GM21619 (cell line): ENCODE measurements around the gene ETV7.
"Not testable (repeated sequence)": the region's sequence is repeated elsewhere in the genome, so short reads cannot be mapped to it uniquely, and the experiment has no call there.

Experiments
- ATAC-seq: cut with Tn5 transposase; IDR thresholded peaks from one replicate; pipeline ENCODE4 v1.9.1; 2021; ENCODE audit not compliant: unreplicated experiment

Gene ETV7

DNA sequence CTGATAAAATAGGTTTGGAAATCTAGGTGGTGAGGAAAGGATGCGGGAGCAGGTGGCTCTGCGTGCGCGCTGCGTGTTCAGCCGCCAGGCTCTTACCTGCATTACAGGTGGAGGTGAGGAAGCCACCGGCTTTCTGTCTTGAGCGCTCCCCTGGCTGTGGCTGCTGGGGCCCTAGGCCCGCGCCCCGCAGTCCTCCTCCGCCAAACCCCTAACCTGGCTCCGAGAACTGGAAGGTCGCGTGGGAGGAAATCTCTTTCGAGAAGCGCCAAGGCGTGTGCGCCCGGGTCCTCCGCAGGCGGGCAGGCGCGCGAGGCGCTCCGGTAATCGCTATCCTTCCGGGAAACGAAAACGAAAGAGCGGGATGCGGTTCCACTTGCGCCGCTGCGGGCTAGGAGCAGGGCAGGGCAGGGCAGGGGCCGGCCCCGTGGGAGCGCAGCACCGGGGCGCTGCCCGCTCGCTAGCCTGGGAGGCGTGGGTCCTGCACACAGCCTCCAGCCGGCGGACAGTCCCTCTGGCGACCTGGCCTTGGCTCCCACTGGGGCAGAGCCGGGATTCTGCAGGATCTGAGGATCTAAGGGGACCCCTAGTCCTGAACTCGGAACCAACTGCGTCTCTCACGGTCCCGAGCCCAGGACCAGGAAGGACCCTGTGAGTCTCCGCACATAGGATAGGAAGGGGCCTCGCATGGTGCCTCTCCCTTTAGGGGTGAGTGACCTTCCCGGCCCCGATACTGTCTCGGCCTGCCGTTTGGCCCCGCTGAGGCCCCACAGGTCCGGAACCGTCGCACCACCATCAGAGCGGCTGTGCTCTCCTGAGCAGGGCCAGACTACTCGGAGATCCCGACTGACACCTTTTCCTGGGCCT is at the start of gene ETV7:
TSS of gene ETV7 (minus strand) at position 230 of the 864 bp plus-strand sequence. CDS start at position 102, 128 bp downstream.
- no peak for ATAC-seq

DNA sequence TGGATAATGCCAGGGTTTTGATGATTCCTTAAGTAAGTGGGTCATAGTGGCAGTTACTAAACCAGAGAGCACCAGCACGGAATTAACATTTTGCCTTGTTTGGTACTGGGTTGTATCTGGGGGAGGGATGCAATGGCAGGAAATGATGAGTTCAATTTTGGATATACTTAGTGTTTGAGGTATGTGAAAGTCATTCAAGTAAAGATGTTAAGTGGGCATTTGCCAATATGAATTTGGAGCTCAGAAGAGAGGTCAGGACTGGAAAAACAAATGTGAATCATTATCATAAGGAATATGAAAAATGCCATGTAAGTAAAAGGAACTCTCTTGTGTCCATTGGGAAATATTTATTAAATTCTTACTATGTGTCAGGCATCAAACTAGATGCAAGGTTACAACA is 49.0 kb upstream of the ETV7 start:
- no peak for ATAC-seq

DNA sequence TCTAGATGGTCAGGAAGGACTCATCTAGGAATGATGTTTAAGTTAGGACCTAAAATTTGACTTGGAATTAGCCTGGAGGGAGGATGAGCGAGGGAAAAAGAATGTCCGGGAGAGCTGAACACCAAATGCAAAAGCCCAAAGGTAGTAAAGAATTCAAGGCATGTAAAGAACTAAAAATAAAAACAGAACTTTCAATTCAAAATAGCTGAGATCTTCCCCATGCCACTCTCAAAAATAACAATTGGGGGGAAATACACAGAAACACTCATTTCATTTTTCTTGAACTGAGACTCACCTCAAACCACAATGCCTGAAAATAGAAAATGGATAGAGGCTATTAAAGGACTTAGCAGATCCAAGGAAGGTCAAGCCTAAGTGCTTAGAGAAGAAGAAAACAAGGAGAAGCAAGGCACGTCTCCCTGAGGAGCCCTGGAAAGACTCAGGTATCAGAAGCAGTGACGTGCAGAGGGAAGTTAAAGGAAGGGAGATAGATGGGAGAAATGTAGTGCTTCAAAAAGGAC is 44.7 kb upstream of the ETV7 start:
- no peak for ATAC-seq

DNA sequence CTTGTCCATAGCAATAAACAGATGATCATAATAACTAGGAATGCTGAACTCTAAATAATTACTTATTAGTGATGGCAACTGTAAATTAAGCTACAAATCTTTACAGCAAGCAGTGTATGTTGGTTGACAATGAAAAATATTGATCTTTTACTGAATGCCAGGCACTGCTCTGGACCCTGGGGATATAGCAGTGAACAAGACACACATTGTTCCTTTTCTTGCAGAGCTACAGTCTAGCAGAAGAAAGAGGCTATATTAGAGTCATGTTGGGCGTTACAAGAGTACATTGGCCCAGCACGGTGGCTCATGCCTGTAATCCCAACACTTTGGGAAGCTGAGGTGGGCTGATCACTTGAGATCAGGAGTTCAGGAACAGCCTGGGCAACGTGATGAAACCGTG is 43.7 kb upstream of the ETV7 start:
- no peak for ATAC-seq

DNA sequence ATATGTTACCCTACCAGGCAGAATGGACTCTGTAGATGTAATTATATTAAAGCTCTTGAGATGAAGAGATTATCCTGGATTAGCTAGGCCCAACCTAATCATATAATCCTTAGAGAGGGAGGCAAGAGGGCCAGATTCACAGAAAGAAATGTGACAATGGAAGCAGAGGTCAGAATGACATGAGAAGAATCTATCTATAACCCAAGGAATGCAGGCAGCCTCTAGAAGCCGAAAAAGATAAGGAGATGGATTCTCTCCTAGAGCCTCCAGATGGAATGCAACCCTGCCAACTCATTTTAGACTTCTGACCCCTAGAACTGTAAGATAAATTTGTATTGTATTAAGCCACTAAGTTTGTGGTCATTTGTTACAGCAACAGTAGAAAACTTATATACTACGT is 42.9 kb upstream of the ETV7 start:
- ATAC-seq, result no peak

DNA sequence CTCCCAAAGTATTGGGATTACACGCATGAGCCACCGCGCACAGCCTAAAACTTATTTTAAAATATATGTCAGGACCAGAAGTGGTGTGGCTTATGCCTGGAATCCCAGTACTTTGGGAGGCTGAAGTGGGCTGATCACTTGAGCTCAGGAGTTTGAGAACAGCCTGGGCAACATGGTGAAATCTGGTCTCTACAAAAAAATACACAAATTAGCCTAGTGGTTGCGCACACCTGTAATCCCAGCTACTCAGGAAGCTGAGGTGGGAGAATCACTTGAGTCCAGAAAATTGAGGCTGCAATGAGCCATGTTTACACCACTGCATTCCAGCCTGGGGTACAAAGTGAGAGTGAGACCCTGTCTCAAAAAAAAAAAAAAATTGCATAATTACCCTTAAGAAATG is 41.4 kb upstream of the ETV7 start:
- no peak for ATAC-seq

DNA sequence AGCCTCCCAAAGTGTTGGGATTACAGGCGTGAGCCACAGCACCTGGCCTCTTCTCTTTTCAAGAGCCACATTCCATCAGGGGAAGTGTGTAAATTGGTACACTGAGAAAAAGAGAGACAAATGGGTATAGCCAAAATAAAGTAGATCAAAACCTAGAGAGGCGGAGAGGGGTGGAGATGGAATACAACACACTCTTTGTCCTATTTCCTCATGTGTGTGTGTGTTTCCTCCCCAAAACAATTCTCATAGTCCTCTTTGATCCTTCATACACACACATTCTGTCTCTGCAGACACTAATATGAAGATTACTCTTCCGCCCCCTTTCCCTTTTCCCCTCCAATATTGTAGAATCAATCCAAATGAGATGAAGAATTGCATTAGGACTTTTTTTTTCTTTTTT is 39.2 kb upstream of the ETV7 start:
- no peak for ATAC-seq

DNA sequence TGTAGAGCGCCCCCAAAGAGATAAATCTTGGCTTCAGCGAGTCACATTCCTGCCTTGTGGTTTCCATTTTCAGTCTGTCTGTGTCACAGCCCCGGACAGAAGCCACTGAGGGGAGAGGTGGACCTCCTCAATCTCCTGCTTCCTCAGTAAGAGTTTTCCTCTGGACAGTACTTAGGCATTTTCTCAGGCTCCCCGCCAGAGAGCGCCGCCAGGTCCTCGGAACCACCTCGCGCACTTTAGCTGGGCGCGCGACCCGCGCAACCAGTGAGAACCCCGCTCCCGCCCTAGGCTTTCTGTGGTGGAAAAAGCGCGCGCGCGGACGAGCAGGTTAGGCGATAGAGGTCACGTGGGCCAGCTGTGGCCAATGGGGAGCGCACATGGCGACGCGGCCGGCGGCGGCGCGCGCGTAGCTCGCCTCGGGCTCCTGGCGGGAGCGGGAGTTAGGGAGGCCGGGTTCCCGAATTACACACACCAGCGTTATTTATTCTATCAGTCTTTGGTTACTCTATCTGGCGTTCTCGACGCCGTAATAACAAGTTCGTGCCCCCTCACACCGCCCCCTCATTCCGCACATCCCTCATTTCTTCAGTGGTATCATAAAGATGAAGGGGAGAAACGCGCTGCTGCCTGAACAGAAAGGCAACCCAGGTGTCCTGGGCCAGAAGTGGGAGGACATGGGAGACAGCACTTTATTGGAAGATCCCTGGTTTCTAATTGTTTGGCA is 35.8 kb upstream of the ETV7 start:
- ATAC-seq, result peak; percentile 93

DNA sequence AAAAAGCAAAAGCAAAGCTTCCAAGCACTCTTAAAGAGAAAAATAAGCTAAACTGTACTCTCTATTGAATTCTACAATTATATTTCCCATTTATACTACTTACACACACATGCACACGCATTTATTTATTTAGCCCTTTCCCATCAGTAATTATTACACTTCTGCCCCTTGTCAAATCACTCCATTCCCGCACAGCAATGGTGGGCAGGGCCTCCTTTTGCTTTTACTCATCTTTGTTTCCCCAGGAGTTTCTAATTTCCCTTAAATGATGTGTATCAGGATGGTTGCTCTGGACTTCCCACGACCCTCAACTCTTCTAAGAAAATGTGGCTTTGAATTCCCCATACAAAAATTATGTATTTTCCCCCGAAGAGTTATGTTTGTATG is 35.2 kb upstream of the ETV7 start:
- no peak for ATAC-seq

DNA sequence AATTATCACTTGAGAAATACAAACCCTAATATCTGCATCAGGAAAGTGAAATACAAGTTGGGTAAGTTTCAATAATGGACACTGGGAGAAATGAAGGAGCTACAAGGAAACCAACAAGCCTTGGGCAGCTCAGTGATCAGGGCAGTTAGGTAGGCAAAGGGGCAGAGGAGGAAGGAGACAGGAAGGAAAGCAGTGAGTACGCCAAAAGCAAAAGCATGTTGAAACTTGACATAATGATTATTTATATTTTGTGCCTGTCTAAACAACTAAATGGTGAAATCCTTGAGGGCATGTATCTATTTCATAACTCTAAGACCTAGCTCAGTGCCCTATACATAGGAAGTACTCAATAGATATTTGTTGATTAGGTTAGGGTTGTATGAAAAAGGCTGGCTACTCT is 31.8 kb upstream of the ETV7 start:
- ATAC-seq, result no peak

DNA sequence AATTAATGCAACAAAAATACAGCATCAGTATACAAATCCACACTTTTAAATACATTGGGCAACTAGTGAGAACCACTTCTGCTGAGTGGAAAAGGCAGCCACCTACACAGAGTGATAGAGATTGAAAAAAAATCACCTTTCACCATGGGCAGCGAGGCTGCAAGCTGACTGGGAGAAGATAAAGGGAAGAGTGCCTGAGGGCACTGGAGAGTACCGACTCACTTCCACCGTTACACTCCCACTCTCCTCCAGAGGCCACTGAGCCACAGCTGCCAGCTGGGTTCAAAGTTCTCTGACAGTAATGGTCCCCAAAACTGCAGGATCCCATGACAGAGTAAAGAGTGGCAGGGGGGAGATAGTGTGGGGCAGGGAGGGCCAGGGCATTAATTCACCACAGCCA is 31.1 kb upstream of the ETV7 start:
- no peak for ATAC-seq

DNA sequence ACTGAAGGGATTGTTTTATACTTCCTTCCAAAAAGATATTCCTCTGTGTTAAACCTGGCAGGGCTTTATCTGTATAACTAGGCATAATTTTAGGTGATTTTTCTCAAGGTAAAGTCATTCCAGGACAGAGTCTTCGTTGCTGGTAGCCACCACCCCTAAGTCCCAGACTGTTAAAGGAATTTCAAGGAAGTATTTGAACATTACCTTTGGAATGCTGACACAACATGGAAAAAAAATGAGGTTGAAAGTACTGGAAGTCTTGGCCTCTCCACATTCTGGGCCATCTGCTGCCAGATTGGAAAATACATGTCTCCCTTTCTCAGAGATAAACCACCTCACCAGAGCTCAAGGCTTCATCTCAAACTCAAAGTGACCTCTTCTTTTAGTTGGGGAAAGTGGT is 27.0 kb upstream of the ETV7 start:
- no peak for ATAC-seq

DNA sequence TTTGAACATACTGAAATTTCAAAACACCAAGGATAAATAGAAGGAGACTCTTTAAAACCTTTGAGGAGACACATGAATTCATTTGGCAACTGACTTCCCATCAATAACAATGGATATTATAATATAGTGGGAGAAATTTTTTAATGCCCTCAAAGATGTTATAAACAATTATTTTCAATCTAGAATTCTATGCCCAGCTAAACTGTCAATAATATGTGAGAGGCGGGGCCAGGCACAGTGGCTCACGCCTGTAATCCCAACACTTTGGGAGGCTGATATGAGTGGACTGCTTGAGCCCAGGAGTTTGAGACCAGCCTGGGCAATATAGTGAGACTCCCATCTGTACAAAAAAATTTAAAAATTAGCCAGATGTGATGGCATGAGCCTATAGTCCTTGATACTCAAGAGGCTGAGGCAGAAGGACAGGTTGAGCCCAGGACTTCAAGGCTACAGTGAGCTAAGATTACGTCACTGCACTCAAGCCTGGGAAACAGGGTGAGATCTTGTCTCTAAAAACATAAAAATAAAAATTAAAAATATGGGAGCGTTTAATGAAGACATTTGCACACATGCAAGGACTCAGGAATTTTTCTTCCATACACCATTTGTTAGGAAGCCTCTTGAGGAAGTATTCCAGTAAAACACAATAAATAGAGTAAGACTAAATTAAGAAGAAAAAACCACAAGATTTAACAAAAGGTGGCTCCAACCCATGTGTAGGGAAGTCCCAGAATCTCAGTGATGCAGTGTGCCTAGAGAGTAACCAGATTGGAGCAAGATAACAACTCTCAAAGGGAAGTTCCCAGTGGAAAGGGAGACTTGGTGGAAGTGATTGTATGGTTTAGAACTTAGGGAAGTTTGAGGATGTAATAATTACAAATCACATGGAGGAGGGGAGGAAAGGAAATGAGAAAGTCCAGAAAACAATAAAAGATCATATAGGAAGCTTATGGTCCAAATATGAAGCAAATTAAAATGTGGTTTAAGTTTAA is 26.3 kb upstream of the ETV7 start:
- ATAC-seq, result no peak

DNA sequence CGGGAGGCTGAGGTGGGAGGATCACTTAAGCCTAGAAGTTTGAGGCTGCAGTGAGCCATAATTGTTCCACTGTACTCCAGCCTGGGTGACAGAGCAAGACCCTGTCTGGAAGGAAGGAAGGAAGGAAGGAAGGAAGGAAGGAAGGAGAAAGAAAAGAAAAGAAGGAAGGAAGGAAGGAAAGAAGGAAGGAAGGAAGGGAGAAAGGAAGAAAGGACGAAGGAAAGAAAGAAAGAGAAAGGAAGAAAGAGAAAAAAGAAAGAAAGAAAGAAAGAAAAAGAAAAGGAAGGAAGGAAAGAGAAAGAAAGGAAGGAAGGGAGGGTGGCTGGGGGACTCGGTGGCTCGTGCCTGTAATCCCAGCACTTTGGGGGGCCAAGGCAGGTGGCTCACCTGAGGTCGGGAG is 22.2 kb upstream of the ETV7 start:
- not testable (repeated sequence) for ATAC-seq

DNA sequence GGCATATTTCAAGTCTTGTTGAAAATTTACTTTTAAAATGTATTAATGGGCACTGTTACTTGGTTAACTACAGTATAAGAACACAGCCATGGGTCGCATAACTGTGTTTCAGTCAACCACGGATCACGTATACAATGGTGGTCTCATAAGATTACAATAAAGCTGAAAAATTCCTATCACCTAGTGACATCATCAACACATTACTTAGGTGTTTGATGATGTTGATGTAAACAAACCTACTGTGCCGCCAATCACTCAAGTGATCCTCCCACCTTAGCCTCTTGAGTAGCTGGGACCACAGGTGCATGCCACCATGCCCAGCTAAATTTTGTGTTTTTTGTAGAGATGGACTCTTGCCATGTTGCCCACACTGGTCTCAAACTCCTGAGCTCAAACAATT is 16.7 kb upstream of the ETV7 start:
- no peak for ATAC-seq

DNA sequence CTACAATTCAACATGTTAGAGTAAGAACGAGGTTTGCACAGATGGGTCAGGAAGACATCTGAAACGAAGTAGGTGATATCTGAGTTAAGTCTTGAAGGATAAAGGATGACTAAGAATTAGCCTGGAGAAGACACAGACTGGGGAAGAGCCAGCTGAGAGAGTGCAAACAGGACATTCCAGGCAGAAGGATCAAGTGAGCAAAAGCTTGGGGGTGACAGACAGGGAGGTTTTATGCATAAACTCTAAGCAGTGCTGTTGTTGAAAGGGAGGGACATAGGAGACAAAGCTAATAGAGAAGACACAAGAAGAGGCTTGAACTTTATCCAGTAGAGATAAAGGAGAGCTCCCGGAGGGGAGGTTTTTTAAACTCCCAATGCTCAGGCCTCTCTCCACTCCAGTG is 15.0 kb upstream of the ETV7 start:
- no peak for ATAC-seq

DNA sequence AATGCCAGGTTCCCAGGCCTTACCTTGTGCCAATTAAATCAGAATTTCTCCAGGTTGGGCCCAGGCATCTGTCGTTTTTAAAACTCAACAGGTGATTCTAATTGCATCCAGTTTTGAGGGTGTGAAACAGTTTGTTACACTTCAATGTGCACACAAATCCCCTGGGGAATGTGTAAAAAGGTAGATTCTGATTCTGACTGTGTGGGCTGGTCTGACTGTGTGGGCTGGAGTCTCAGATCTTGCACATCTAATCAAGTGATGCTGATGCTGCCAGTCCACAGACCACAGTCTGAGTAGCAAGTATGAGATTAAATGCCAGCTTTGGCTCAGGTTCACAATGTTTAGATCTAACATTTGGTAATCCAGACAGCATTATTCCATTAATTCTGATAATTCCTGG is 12.5 kb upstream of the ETV7 start:
- peak; percentile 48 for ATAC-seq

DNA sequence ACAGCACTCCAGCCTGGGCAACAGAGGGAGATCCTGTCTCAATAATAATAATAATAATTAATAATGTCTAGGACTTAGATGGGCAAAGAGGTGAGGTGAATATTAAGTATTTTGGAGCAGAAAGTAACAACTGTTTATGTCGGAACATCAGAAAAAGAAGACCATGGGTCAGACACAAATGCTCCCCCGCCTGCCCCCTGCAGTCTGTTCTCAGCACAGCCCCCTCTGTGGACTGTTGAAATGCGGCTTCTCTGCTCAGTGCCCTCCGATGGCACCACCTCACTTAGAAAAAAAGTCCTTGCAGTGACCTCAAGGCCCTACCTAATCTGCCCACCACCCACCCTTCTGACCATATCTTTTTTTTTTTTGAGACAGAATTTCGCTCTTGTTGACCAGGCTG is 5.2 kb upstream of the ETV7 start:
- no peak for ATAC-seq

DNA sequence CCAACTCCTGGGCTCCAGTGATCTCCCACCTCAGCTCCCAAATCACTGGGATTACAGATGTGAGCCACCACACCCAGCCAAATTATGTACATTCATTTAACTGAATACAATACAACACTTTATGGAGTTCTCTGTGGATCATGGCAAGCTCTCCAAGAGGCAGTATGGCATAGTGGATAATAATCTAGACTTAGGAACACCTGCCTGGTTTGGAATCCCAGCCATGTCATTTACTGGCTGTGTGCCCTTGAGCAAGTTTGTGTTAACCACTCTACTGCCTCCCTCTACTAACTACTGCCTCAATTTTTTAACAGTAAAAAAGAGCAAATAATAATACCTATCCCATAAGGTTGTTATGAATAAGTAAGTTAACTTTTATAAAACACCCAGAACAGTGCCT is 1.9 kb upstream of the ETV7 start:
- no peak for ATAC-seq

DNA sequence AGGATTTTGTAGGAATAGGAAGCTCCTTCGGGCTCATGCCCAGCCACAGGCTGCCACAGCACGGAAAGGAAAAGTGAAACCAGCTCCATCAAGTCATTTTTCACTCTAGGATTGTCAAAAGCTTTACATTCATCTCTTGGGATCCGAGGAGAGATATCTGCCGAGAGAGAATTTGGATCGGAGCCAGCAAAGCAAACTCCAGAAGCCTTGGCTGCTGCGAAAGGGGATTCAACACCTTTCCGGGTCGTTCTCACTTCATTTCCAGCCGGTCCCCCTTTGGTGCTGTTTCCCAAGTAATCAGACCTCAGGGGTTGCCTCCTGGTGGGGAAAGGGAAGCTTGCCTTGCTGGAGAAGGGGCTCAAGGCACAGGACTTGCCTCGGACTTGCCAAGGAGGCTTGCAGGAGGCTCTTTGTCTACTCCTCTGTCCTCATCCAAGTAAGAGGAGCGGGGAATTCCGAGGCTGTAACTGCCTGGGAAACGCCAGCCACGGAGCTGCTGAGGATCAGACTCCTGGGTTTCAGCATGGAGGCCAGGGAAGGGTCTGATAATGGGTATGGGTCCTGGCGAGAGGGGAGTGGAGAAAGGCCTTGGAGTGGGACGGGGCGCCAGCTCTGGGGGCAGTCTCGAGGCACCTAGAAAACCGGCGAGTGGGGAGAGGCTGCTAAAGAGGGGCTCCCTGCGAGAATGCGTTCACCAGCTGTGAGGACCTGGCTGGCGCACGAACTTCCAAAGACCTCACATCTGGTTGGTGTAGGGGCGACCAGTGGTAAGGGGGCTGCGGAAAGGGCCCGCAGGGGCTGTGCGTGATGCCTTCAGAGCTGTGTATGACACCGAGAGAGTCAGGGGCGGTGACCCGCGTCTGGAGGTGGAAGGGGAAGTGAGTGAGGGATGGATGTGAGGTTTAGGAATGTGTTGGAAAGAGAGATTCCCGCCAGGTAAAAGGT is 702 bp downstream of the ETV7 start:
- no peak for ATAC-seq
